ENCODE data around the gene SSU72.

- TF ChIP-seq CTCF (IDR thresholded peaks at IDR 0.05): no peak
- TF ChIP-seq EP300 (IDR thresholded peaks at IDR 0.05): no peak
These were observed 31.0 kb downstream of the SSU72 start for GRCh38 chr1:1543706-1544099.

Data from esophagus muscularis mucosa (tissue), 3 donors.